ENCODE measurements around the gene SLC6A6.

SLC6A6 gene

DNA sequence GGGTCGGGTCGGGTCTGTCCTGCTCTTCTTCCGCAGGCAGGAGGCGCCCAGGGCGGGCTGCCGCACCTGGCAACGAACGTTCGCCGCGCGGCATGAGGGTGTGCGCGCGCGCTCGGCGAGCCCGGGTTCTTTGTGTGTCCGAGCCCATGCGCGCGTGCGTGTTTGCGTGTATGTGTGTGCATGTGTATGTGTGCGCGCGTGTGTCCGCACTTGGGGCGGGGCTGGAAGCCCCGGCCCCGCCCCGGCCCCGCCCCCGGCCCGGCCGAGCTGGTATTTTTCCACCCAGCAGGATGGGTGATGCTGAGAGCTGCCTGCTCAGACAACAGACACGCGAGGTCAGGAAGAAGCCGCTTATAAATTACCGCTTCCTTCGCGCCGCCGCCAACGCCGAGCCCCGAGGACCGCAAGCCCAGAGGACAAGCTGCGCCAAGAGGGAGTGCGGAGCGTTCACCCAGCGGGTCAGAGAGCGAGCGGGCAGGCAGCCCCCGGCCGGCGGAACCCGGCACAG lies at the start of gene SLC6A6:
SLC6A6 (plus strand) TSS at position 303 of the 508 bp plus-strand sequence. CDS start 41,029 bp downstream, outside the sequence.
- in situ Hi-C loops (cut with HindIII; ENCODE audit: low sequenced_read_pairs), result no loop called here
- peak; percentile 94 for DNase-seq (ENCODE audit: low read depth, low spot score)
- TF ChIP-seq, protein P1, sequence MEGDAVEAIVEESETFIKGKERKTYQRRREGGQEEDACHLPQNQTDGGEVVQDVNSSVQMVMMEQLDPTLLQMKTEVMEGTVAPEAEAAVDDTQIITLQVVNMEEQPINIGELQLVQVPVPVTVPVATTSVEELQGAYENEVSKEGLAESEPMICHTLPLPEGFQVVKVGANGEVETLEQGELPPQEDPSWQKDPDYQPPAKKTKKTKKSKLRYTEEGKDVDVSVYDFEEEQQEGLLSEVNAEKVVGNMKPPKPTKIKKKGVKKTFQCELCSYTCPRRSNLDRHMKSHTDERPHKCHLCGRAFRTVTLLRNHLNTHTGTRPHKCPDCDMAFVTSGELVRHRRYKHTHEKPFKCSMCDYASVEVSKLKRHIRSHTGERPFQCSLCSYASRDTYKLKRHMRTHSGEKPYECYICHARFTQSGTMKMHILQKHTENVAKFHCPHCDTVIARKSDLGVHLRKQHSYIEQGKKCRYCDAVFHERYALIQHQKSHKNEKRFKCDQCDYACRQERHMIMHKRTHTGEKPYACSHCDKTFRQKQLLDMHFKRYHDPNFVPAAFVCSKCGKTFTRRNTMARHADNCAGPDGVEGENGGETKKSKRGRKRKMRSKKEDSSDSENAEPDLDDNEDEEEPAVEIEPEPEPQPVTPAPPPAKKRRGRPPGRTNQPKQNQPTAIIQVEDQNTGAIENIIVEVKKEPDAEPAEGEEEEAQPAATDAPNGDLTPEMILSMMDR (IDR thresholded peaks at IDR 0.05; ENCODE audit: low read depth, low read length), result peak; percentile 42
- peak within 1 kb of the TSS; percentile 59 for H3K4me3 ChIP-seq (ENCODE audit: low read depth, low read length)

DNA sequence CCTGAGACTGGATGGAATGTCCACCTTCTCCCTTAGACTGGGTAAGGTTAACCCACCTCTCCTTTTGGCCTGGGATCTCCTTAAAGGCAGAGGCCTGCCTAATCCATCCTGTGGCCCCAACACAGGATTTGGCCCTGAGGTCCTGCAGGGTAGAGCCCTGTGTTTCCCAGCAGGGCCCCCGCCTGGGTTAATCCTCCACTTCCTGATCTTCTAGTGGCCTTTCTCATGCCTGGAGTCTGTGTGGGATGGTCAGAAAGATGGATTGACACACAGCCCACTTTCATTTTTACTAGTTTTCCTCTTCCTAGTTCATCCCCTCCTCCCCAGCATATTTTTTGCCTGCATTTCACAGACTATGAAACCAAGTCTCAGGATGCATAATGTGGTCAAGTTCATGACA lies 48.9 kb upstream of the SLC6A6 start:
- TF ChIP-seq, protein P1 (IDR thresholded peaks at IDR 0.05; ENCODE audit: low read depth, low read length), result no peak
- no peak overlapping the region for H3K4me3 ChIP-seq (ENCODE audit: low read depth, low read length)
- DNase-seq (ENCODE audit: low read depth, low spot score), result no peak
- in situ Hi-C loops (cut with HindIII; ENCODE audit: low sequenced_read_pairs), result no loop called here

GRCh38 chr3:14357463-14357862 lies 44.9 kb upstream of the SLC6A6 start:
- TF ChIP-seq, protein P1 (IDR thresholded peaks at IDR 0.05; ENCODE audit: low read depth, low read length), result no peak
- in situ Hi-C loops (cut with HindIII; ENCODE audit: low sequenced_read_pairs), result no loop called here
- no peak overlapping the region for H3K4me3 ChIP-seq (ENCODE audit: low read depth, low read length)
- no peak for DNase-seq (ENCODE audit: low read depth, low spot score)

- H3K4me3 ChIP-seq (ENCODE audit: low read depth, low read length), result no peak overlapping the region
- TF ChIP-seq, protein P1 (IDR thresholded peaks at IDR 0.05; ENCODE audit: low read depth, low read length), result no peak
- peak; percentile 42 for DNase-seq (ENCODE audit: low read depth, low spot score)
- in situ Hi-C loops (cut with HindIII; ENCODE audit: low sequenced_read_pairs), result no loop called here
These were observed 43.8 kb upstream of the SLC6A6 start for GRCh38 chr3:14358426-14359211.

DNA sequence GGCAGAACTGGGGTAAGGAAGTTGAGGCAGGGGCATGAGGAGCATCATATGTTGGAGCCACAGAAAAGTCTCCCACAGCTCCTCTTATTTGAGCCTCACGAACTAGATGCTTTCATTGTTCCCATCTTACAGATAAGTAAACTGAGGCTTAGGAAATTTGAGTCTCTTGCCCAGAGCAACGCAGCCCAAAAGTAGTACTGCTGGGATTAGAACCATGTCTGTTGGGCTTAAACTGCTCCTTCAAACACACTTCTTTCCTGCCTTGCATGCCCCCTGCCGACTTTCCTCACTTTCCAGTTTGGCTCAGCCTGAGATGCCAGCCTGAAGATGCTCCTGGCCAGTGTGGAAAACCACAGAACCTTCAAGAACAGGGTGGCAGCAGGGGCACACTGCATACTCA lies 43.1 kb upstream of the SLC6A6 start:
- no peak overlapping the region for H3K4me3 ChIP-seq (ENCODE audit: low read depth, low read length)
- no peak for DNase-seq (ENCODE audit: low read depth, low spot score)
- in situ Hi-C loops (cut with HindIII; ENCODE audit: low sequenced_read_pairs), result no loop called here
- TF ChIP-seq, protein P1 (IDR thresholded peaks at IDR 0.05; ENCODE audit: low read depth, low read length), result no peak

DNA sequence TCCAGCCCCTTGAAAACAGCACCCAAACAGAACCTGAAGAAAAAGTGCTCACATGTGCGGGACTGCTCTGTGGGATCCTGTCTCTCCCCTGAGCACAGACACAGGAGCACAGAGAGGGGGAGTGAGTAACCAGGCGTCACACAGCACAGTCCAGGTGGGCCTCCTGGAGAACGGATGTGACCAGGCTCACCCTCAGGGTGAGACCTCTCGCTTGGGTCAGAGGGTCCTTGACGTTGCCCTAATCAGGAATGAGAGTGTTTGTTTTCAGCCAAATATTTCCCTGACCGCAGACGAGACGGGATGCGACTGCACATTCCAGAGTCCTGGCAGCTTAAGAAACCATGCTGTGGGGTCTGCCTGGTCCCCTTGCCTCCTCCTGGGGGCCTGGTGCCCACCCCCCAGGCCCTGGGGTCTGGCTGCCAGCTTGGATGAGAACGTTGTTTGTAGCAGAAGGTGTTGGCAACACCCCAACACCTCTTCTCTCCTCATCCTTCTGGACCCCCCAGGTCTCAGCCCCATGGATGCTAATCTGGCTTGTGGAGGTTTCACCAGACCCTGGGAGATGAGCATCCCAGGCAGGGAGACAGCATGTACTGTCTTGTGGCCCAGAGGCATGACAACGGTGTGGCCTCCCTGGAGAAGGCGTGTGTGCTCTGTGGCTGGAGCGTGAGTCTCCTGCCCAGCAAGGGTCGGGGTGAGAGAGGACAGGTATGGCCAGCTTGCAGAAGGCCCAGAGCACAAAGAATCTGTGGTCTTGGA lies 42.1 kb upstream of the SLC6A6 start:
- in situ Hi-C loops (cut with HindIII; ENCODE audit: low sequenced_read_pairs), result no loop called here
- TF ChIP-seq, protein P1 (IDR thresholded peaks at IDR 0.05; ENCODE audit: low read depth, low read length), result no peak
- peak; percentile 43 for DNase-seq (ENCODE audit: low read depth, low spot score)
- H3K4me3 ChIP-seq (ENCODE audit: low read depth, low read length), result no peak overlapping the region
